Caco-2 (cell line): Measurements from ENCODE around the gene SMURF2. TPM values are rescaled to one million over a fixed set of nuclear protein-coding genes. Genes with fewer than 3 reads are reported as not detected.
"Not testable (repeated sequence)": the region's sequence is repeated elsewhere in the genome, so short reads cannot be mapped to it uniquely, and the experiment has no call there.

Source experiments
- BruUV-seq: library from RNA; stranded (reverse); fragments of 400-500 nt; replicated peaks from 2 replicates; lab custom pipeline; 2021; lab: Mats Ljungman, UMichigan
- CTCF ChIA-PET: fragments of 300-600 bp; sonication (Branson Sonifier 250); formaldehyde crosslinking; loops from one replicate; lab custom pipeline; 2022; ENCODE audit warnings: antibody characterized with exemption; lab: Charles Lee
- POLR2A ChIA-PET: fragments of 300-600 bp; sonication (Branson Sonifier 250); formaldehyde crosslinking; loops from one replicate; lab custom pipeline; 2022; ENCODE audit warnings: antibody characterized with exemption; lab: Charles Lee
- DNase-seq, 2 experiments: peaks; one replicate each; pipeline versions ENCODE4 v3.0.0 to v3.0.0-alpha.2; 2020 to 2022
- H3K27me3 ChIP-seq: replicated peaks from 2 replicates; pipeline ENCODE4 v1.6.0; 2011; ENCODE audit warnings: low read length; ENCODE audit not compliant: control insufficient read depth, insufficient read depth
- H3K36me3 ChIP-seq: 2 replicates; pipeline ENCODE4 v1.5.1; 2011; ENCODE audit warnings: low read length; ENCODE audit not compliant: control insufficient read depth, insufficient read depth
- H3K4me1 ChIP-seq: fragments of 250-450 bp; sonication (Bioruptor Pico); 2 replicates; pipeline ENCODE4 v1.5.1; 2020; ENCODE audit warnings: mild to moderate bottlenecking
- H3K4me3 ChIP-seq: 2 replicates; pipeline ENCODE4 v1.5.1; 2011; ENCODE audit warnings: low read depth, mild to moderate bottlenecking, control low read depth, low read length
- H3K9me3 ChIP-seq: fragments of 250-450 bp; sonication (Bioruptor Pico); 2 replicates; pipeline ENCODE4 v1.5.1; 2020; ENCODE audit warnings: mild to moderate bottlenecking, moderate library complexity
- H3K27ac Mint-ChIP-seq: one replicate; pipeline ENCODE4 v1.8.0; 2022; ENCODE audit warnings: mixed read lengths; ENCODE audit not compliant: unreplicated experiment
- H3K27me3 Mint-ChIP-seq: one replicate; pipeline ENCODE4 v1.8.0; 2022; ENCODE audit warnings: mixed read lengths; ENCODE audit not compliant: insufficient read depth, unreplicated experiment
- H3K36me3 Mint-ChIP-seq: one replicate; pipeline ENCODE4 v1.8.0; 2022; ENCODE audit warnings: mild to moderate bottlenecking, mixed read lengths; ENCODE audit not compliant: insufficient read depth, unreplicated experiment
- H3K4me1 Mint-ChIP-seq: one replicate; pipeline ENCODE4 v1.8.0; 2022; ENCODE audit warnings: low read depth, mixed read lengths; ENCODE audit not compliant: unreplicated experiment
- H3K4me3 Mint-ChIP-seq: one replicate; pipeline ENCODE4 v1.8.0; 2022; ENCODE audit warnings: mild to moderate bottlenecking, moderate library complexity, mixed read lengths; ENCODE audit not compliant: unreplicated experiment
- H3K9me3 Mint-ChIP-seq: one replicate; pipeline ENCODE4 v1.8.0; 2022; ENCODE audit warnings: mixed read lengths; ENCODE audit not compliant: unreplicated experiment
- CTCF ChIP-seq, 2 experiments: fragments of 200-600 bp in 1 of 2; IDR thresholded peaks; 1 replicate in 1 of 2; 2 replicates in 1 of 2; pipeline versions ENCODE4 v1.5.1 to v1.8.0; 2011 to 2022; ENCODE audit warnings: antibody characterized with exemption in 1 of 2, control low read depth in 1 of 2, inconsistent platforms in 1 of 2, low read depth in 1 of 2, low read length in 1 of 2, mild to moderate bottlenecking in 1 of 2, moderate library complexity in 1 of 2; ENCODE audit not compliant: insufficient read depth in 1 of 2, severe bottlenecking in 1 of 2, unreplicated experiment in 1 of 2
- intact Hi-C: fragments of 100-400 bp; cut with micrococcal nuclease; formaldehyde crosslinking; loops from one replicate; pipeline ENCODE4 v1.10.0; 2022; ENCODE audit not compliant: unreplicated experiment
- total RNA-seq: library from RNA; stranded (reverse); gene quantifications from 2 replicates; pipeline ENCODE4 v1.2.3, GENCODE V29; 2022

The SMURF2 gene
- total RNA-seq, 1 experiment from 2014 or later, result 26.9 TPM

GRCh38 chr17:64580384-64581315 lies 81.5 kb downstream of the SMURF2 start:
- Mint-ChIP-seq H3K4me1 (no peaks in the 10 kb centered on the region), H3K36me3 (peaks cover 19% of the 10 kb centered on the region), H3K4me3 (no peak overlapping the region), H3K9me3 (no peaks in the 10 kb centered on the region), H3K27ac (no peak overlapping the region), H3K27me3 (no peaks in the 10 kb centered on the region)
- POLR2A ChIA-PET, result no interaction called here
- H3K4me1 ChIP-seq, result no peaks in the 10 kb centered on the region
- no peak for DNase-seq
- no TSS peak for BruUV-seq
- TF ChIP-seq CTCF (IDR thresholded peaks at IDR 0.05; ENCODE audit: insufficient read depth in 1 of 2, low read depth in 1 of 2, low read length in 1 of 2, severe bottlenecking in 1 of 2, unreplicated experiment in 1 of 2), result no peak
- H3K9me3 ChIP-seq, result no peaks in the 10 kb centered on the region
- CTCF ChIA-PET, result no interaction called here
- intact Hi-C loops, result no loop called here
- no peak overlapping the region for H3K4me3 ChIP-seq
- H3K27me3 ChIP-seq, result no peaks in the 10 kb centered on the region
- H3K36me3 ChIP-seq, result no peaks in the 10 kb centered on the region; the same call in 1 of the 2 replicates

- ChIA-PET CTCF (no interaction called here), POLR2A (no interaction called here)
- no peak for TF ChIP-seq CTCF (IDR thresholded peaks at IDR 0.05; ENCODE audit: insufficient read depth in 1 of 2, low read depth in 1 of 2, low read length in 1 of 2, severe bottlenecking in 1 of 2, unreplicated experiment in 1 of 2)
- DNase-seq, result no peak
- no peak overlapping the region for H3K4me3 Mint-ChIP-seq
- no peaks in the 10 kb centered on the region for H3K9me3 ChIP-seq
- no peaks in the 10 kb centered on the region; the same call in 1 of the 2 replicates for H3K36me3 ChIP-seq
- no peaks in the 10 kb centered on the region for H3K4me1 Mint-ChIP-seq
- H3K4me1 ChIP-seq, result no peaks in the 10 kb centered on the region
- no peak overlapping the region for H3K27ac Mint-ChIP-seq
- H3K27me3 ChIP-seq, result no peaks in the 10 kb centered on the region
- no peaks in the 10 kb centered on the region for H3K9me3 Mint-ChIP-seq
- intact Hi-C loops, result no loop called here
- peaks cover 19% of the 10 kb centered on the region for H3K36me3 Mint-ChIP-seq
- no peaks in the 10 kb centered on the region for H3K27me3 Mint-ChIP-seq
- BruUV-seq, result no TSS peak
- no peak overlapping the region for H3K4me3 ChIP-seq
Measured at GRCh38 chr17:64579917-64580316, 82.2 kb downstream of the SMURF2 start.

GRCh38 chr17:64577025-64577424 lies 85.1 kb downstream of the SMURF2 start:
- H3K27ac Mint-ChIP-seq, POLR2A ChIA-PET, H3K4me3 Mint-ChIP-seq, H3K9me3 ChIP-seq, H3K36me3 Mint-ChIP-seq, H3K27me3 ChIP-seq, BruUV-seq, H3K4me1 ChIP-seq, H3K4me3 ChIP-seq, H3K9me3 Mint-ChIP-seq, H3K36me3 ChIP-seq, H3K4me1 Mint-ChIP-seq, intact Hi-C loops, H3K27me3 Mint-ChIP-seq, DNase-seq: not testable (repeated sequence)
- CTCF ChIA-PET, result interaction anchor here (0.6 kb wide), 1 partner anchor 364 kb away, joined by 5 read pairs; no protein-coding TSS in a partner anchor
